Loucy (cell line): ENCODE results near the gene RAB7B.
"Not testable (repeated sequence)": the region's sequence is repeated elsewhere in the genome, so short reads cannot be mapped to it uniquely, and the experiment has no call there.

ENCODE experiments used
- H2AFZ ChIP-seq: fragments of 200-600 bp; sonication (generic); 2 replicates; pipeline ENCODE4 v1.6.0; 2016; ENCODE audit warnings: antibody characterized with exemption, mild to moderate bottlenecking, low read length, moderate library complexity
- H3F3A ChIP-seq: fragments of 200-600 bp; 2 replicates; pipeline ENCODE4 v1.6.0; 2016; ENCODE audit warnings: antibody characterized with exemption, low read depth, mild to moderate bottlenecking
- H3K27me3 ChIP-seq: fragments of 200-600 bp; sonication (generic); 2 replicates; pipeline ENCODE4 v1.6.1; 2014; ENCODE audit warnings: low read length, mild to moderate bottlenecking; ENCODE audit not compliant: insufficient read depth, poor library complexity, severe bottlenecking
- H3K36me3 ChIP-seq: fragments of 200-600 bp; sonication (generic); 2 replicates; pipeline ENCODE4 v1.6.1; 2016; ENCODE audit warnings: low read length; ENCODE audit not compliant: insufficient read depth
- H3K4me1 ChIP-seq: fragments of 200-600 bp; sonication (generic); 2 replicates; pipeline ENCODE4 v1.5.1; 2014; ENCODE audit warnings: low read length, mild to moderate bottlenecking; ENCODE audit not compliant: insufficient read depth, poor library complexity, severe bottlenecking
- H3K4me2 ChIP-seq: fragments of 200-600 bp; sonication (generic); 2 replicates; pipeline ENCODE4 v1.6.0; 2014; ENCODE audit warnings: antibody characterized with exemption, low read length, low read depth, mild to moderate bottlenecking; ENCODE audit not compliant: poor library complexity, severe bottlenecking
- H3K4me3 ChIP-seq: fragments of 200-600 bp; sonication (generic); 2 replicates; pipeline ENCODE4 v1.5.1; 2014; ENCODE audit warnings: low read length, mild to moderate bottlenecking, mixed read lengths; ENCODE audit not compliant: poor library complexity, severe bottlenecking
- H3K79me2 ChIP-seq: fragments of 200-600 bp; sonication (generic); 2 replicates; pipeline ENCODE4 v1.6.1; 2014; ENCODE audit warnings: low read length; ENCODE audit not compliant: insufficient read depth
- H3K9ac ChIP-seq: fragments of 200-600 bp; sonication (generic); 2 replicates; pipeline ENCODE4 v1.6.0; 2014; ENCODE audit warnings: mild to moderate bottlenecking, low read depth, low read length, moderate library complexity; ENCODE audit not compliant: poor library complexity, severe bottlenecking
- H3K9me2 ChIP-seq: fragments of 200-600 bp; sonication (generic); replicated peaks from 2 replicates; pipeline ENCODE4 v1.6.1; 2016; ENCODE audit warnings: low read depth, low read length, mixed read lengths
- H3K9me3 ChIP-seq: fragments of 200-600 bp; sonication (generic); 2 replicates; pipeline ENCODE4 v1.6.1; 2014; ENCODE audit warnings: mild to moderate bottlenecking, antibody characterized with exemption, low read length, low read depth; ENCODE audit not compliant: insufficient read depth
- H4K20me1 ChIP-seq: fragments of 200-600 bp; sonication (generic); 2 replicates; pipeline ENCODE4 v1.6.0; 2014; ENCODE audit warnings: antibody characterized with exemption, low read length, mild to moderate bottlenecking; ENCODE audit not compliant: insufficient read depth, poor library complexity, severe bottlenecking
- CTCF ChIP-seq: fragments of 200-600 bp; sonication (generic); conservative IDR thresholded peaks from 2 replicates; pipeline ENCODE4 v1.5.1; 2014; ENCODE audit warnings: mild to moderate bottlenecking, antibody characterized with exemption, low read length
- EZH2phosphoT487 ChIP-seq: fragments of 200-600 bp; IDR thresholded peaks from 2 replicates; pipeline ENCODE4 v1.6.1; 2018; ENCODE audit warnings: antibody characterized with exemption, mild to moderate bottlenecking, moderate library complexity, borderline replicate concordance

RAB7B gene

GRCh38 chr1:206000641-206001339 lies 2.4 kb downstream of the RAB7B start:
- Histone ChIP-seq H3K27me3 (no peaks in the 10 kb centered on the region), H2AFZ (no peak overlapping the region), H4K20me1 (no peaks in the 10 kb centered on the region), H3K9me2 (no peaks in the 10 kb centered on the region), H3K79me2 (no peaks in the 10 kb centered on the region), H3K9ac (no peak overlapping the region), H3K4me2 (no peak overlapping the region), H3K4me1 (peaks cover 5% of the 10 kb centered on the region), H3K36me3 (no peaks in the 10 kb centered on the region), H3K9me3 (no peaks in the 10 kb centered on the region), H3K4me3 (no peak overlapping the region), H3F3A (no peaks in the 10 kb centered on the region)
- TF ChIP-seq CTCF (no peak), EZH2phosphoT487 (no peak)

- Histone ChIP-seq H3K27me3 (no peaks in the 10 kb centered on the region), H3K9ac (no peak overlapping the region), H3K9me2 (no peaks in the 10 kb centered on the region), H3K4me3 (no peak overlapping the region), H3K9me3 (no peaks in the 10 kb centered on the region), H3K36me3 (no peaks in the 10 kb centered on the region), H3K4me2 (no peak overlapping the region), H2AFZ (no peak overlapping the region), H3K79me2 (no peaks in the 10 kb centered on the region), H4K20me1 (no peaks in the 10 kb centered on the region), H3K4me1 (peaks cover 2% of the 10 kb centered on the region), H3F3A (no peaks in the 10 kb centered on the region)
- TF ChIP-seq CTCF (no peak), EZH2phosphoT487 (no peak)
Measured at GRCh38 chr1:205998457-205999241, 4.5 kb downstream of the RAB7B start.

- H3K4me2 ChIP-seq, H4K20me1 ChIP-seq, H3K27me3 ChIP-seq, H3K4me3 ChIP-seq, H3F3A ChIP-seq, H3K36me3 ChIP-seq, H3K9me3 ChIP-seq, H3K9me2 ChIP-seq, H3K79me2 ChIP-seq, H2AFZ ChIP-seq, H3K4me1 ChIP-seq, H3K9ac ChIP-seq: not testable (repeated sequence)
Measured at GRCh38 chr1:205996641-205997040, 6.6 kb downstream of the RAB7B start.
